ENCODE results near the gene PSMF1. TPM values are rescaled to one million over a fixed set of nuclear protein-coding genes. Genes with fewer than 3 reads are reported as not detected.

Gene PSMF1
- total RNA-seq, 1 experiment from 2014 or later: 153 TPM

DNA sequence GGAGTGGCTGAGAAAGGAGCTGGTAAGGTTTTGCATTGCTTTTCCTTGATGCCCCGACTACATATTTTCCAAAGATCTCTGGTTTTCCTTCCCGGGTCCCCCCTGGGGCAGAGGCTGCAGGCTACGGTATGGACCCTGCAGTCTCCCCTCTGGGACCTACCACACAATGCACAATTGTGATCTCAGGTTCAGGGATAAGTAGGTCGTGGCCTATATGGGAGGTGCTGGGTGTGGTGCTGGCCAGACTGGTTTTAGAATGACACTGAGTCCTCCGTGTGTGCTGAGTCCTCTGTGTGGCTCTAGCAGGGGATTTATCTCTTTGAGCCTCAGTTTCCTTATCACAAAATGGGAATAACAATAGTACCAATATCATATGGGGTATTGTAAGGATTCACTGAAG is 85.2 kb downstream of the PSMF1 start:
- Histone ChIP-seq H3K27ac (ENCODE audit: low read depth, low read length) (no peak overlapping the region), H3K4me3 (replicated peaks in 1 of 2; ENCODE audit: low read depth in 1 of 2, low read length in 2 of 2) (no peak overlapping the region), H2AFZ (ENCODE audit: low read depth, low read length, poor library complexity, severe bottlenecking) (no peak overlapping the region), H3K9ac (ENCODE audit: low read length) (no peak overlapping the region), H3K9me3 (ENCODE audit: control insufficient read depth in 1 of 2, insufficient read depth in 1 of 2, low read depth in 1 of 2, low read length in 2 of 2) (no peaks in the 10 kb centered on the region), H3K4me2 (ENCODE audit: low read length) (no peak overlapping the region), H3K36me3 (ENCODE audit: control insufficient read depth in 1 of 2, insufficient read depth in 2 of 2, low read length in 2 of 2) (no peaks in the 10 kb centered on the region), H4K20me1 (ENCODE audit: insufficient read depth) (no peaks in the 10 kb centered on the region), H3K9me2 (ENCODE audit: insufficient read depth) (no peaks in the 10 kb centered on the region), H3K4me1 (ENCODE audit: control insufficient read depth in 1 of 2, insufficient read depth in 2 of 2, low read length in 2 of 2) (peaks cover 0 to 9% of the 10 kb centered on the region in 2 experiments; a peak in 1 of 4 replicates), H3K79me2 (ENCODE audit: insufficient read depth, low read length) (no peaks in the 10 kb centered on the region), H3K27me3 (ENCODE audit: insufficient read depth, low read length) (peaks cover 7% of the 10 kb centered on the region; the same call in 1 of the 2 replicates)
- no TSS peak for BruUV-seq (replicated peaks)
- intact Hi-C loops (cut with micrococcal nuclease): no loop called here
- TF ChIP-seq YY1 (IDR thresholded peaks at IDR 0.05; ENCODE audit: extremely low read depth, insufficient replicate concordance, low read depth, low read length): no peak
- TF ChIP-seq TCF7L2 (IDR thresholded peaks at IDR 0.05; ENCODE audit: borderline replicate concordance, extremely low read depth, insufficient read depth, insufficient read length): no peak
- no peak for TF ChIP-seq EZH2phosphoT487 (IDR thresholded peaks at IDR 0.05; ENCODE audit: borderline replicate concordance)
- no peak for TF ChIP-seq CEBPB (IDR thresholded peaks at IDR 0.05; ENCODE audit: low read depth)
- TF ChIP-seq, protein P1, sequence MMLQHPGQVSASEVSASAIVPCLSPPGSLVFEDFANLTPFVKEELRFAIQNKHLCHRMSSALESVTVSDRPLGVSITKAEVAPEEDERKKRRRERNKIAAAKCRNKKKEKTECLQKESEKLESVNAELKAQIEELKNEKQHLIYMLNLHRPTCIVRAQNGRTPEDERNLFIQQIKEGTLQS (IDR thresholded peaks at IDR 0.05): no peak
- TF ChIP-seq FOSL1 (IDR thresholded peaks at IDR 0.05; ENCODE audit: low read depth): no peak
- TF ChIP-seq CBX3 (IDR thresholded peaks at IDR 0.05; ENCODE audit: low read depth): no peak
- no peak for TF ChIP-seq EZH2 (IDR thresholded peaks at IDR 0.05)
- no peak for TF ChIP-seq ELF1 (IDR thresholded peaks at IDR 0.05; ENCODE audit: borderline replicate concordance, low read depth)
- ChIA-PET POLR2A (no interaction called here), RAD21 (ENCODE audit: low non-redundant PET in 1 of 2, low total read pairs in 2 of 2, uncharacterized antibody in 2 of 2, unreplicated experiment in 2 of 2) (no interaction called here), CTCF (interaction anchor here (0.6 kb wide), 1 partner anchor 19 kb away, joined by 4 read pairs; the partner anchor contains the start of gene TMEM74B)
- no peak; the same call in 1 of the 2 replicates for ATAC-seq
- DNase-seq (ENCODE audit: low read depth, low spot score): no peak

DNA sequence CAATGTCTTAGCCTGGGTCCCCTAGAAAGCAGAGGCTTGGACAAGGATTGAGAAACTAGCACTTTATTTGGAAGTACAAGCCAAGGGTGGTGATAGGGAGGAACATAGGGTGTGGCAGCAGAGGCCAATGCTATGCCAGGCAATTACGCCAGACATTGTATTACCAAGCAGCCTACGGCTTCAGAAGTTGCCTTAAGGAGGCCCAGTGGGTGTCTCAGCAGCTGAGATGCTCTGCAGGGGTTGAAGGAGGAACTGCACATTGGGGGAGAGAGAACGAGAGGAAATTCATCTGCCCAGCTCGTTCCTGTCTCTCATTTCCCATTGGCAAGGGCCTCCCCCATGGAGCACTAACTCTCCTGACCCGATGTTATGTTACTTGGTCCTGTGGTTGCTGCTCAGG is 85.7 kb downstream of the PSMF1 start:
- H3K27me3 ChIP-seq (ENCODE audit: insufficient read depth, low read length): peaks cover 8% of the 10 kb centered on the region
- H4K20me1 ChIP-seq (ENCODE audit: insufficient read depth): no peaks in the 10 kb centered on the region
- H3K27ac ChIP-seq (ENCODE audit: low read depth, low read length): no peak overlapping the region
- no peaks in the 10 kb centered on the region for H3K79me2 ChIP-seq (ENCODE audit: insufficient read depth, low read length)
- ATAC-seq (no peak), DNase-seq (ENCODE audit: low read depth, low spot score) (no peak)
- ChIA-PET POLR2A (no interaction called here), CTCF (no interaction called here), RAD21 (ENCODE audit: low non-redundant PET in 1 of 2, low total read pairs in 2 of 2, uncharacterized antibody in 2 of 2, unreplicated experiment in 2 of 2) (no interaction called here)
- no peak overlapping the region for H3K4me3 ChIP-seq (replicated peaks in 1 of 2; ENCODE audit: low read depth in 1 of 2, low read length in 2 of 2)
- H3K9me2 ChIP-seq (ENCODE audit: insufficient read depth): no peaks in the 10 kb centered on the region
- H3K4me1 ChIP-seq (ENCODE audit: control insufficient read depth in 1 of 2, insufficient read depth in 2 of 2, low read length in 2 of 2): peaks cover 0 to 9% of the 10 kb centered on the region in 2 experiments; a peak in 1 of 4 replicates
- BruUV-seq (replicated peaks): no TSS peak
- no peak overlapping the region for H3K9ac ChIP-seq (ENCODE audit: low read length)
- no peak overlapping the region for H2AFZ ChIP-seq (ENCODE audit: low read depth, low read length, poor library complexity, severe bottlenecking)
- no peaks in the 10 kb centered on the region for H3K9me3 ChIP-seq (ENCODE audit: control insufficient read depth in 1 of 2, insufficient read depth in 1 of 2, low read depth in 1 of 2, low read length in 2 of 2)
- H3K4me2 ChIP-seq (ENCODE audit: low read length): no peak overlapping the region
- intact Hi-C loops (cut with micrococcal nuclease): no loop called here
- no peaks in the 10 kb centered on the region for H3K36me3 ChIP-seq (ENCODE audit: control insufficient read depth in 1 of 2, insufficient read depth in 2 of 2, low read length in 2 of 2)
- TF ChIP-seq, protein P2, sequence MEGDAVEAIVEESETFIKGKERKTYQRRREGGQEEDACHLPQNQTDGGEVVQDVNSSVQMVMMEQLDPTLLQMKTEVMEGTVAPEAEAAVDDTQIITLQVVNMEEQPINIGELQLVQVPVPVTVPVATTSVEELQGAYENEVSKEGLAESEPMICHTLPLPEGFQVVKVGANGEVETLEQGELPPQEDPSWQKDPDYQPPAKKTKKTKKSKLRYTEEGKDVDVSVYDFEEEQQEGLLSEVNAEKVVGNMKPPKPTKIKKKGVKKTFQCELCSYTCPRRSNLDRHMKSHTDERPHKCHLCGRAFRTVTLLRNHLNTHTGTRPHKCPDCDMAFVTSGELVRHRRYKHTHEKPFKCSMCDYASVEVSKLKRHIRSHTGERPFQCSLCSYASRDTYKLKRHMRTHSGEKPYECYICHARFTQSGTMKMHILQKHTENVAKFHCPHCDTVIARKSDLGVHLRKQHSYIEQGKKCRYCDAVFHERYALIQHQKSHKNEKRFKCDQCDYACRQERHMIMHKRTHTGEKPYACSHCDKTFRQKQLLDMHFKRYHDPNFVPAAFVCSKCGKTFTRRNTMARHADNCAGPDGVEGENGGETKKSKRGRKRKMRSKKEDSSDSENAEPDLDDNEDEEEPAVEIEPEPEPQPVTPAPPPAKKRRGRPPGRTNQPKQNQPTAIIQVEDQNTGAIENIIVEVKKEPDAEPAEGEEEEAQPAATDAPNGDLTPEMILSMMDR (IDR thresholded peaks at IDR 0.05 in 2 of 3, conservative IDR thresholded peaks at IDR 0.05 in 1 of 3; ENCODE audit: borderline replicate concordance in 1 of 3, insufficient read depth in 1 of 3, low read depth in 2 of 3, low read length in 2 of 3): no peak
- TF ChIP-seq SRF (IDR thresholded peaks at IDR 0.05; ENCODE audit: low read depth): no peak
- TF ChIP-seq CEBPB (IDR thresholded peaks at IDR 0.05; ENCODE audit: low read depth): no peak
- TF ChIP-seq POLR2A (IDR thresholded peaks at IDR 0.05; ENCODE audit: borderline replicate concordance, extremely low read depth, insufficient read depth, insufficient read length): no peak
- TF ChIP-seq RAD21 (IDR thresholded peaks at IDR 0.05; ENCODE audit: low read depth): no peak
- TF ChIP-seq SIN3A (IDR thresholded peaks at IDR 0.05; ENCODE audit: low read depth): no peak
- TF ChIP-seq CBX3 (IDR thresholded peaks at IDR 0.05; ENCODE audit: low read depth): no peak
- no peak for TF ChIP-seq SP1 (IDR thresholded peaks at IDR 0.05; ENCODE audit: low read depth)
- no peak for TF ChIP-seq REST (IDR thresholded peaks at IDR 0.05; ENCODE audit: low read depth)
- no peak for TF ChIP-seq POLR2AphosphoS5 (IDR thresholded peaks at IDR 0.05; ENCODE audit: low read depth, low read length)
- TF ChIP-seq ELF1 (IDR thresholded peaks at IDR 0.05; ENCODE audit: borderline replicate concordance, low read depth): no peak
